Dedifferentiated amniotic fluid mesenchymal stem cell (primary cell): ENCODE results near the gene AOAH.
"Not testable (repeated sequence)": the region's sequence is repeated elsewhere in the genome, so short reads cannot be mapped to it uniquely, and the experiment has no call there.

Experiments used
- DNase-seq: peaks from one replicate; pipeline ENCODE4 v3.0.0-alpha.2; 2016; ENCODE audit errors: extremely low spot score

The AOAH gene

GRCh38 chr7:36468370-36469101, 255.8 kb downstream of the AOAH start:
- DNase-seq = peak; percentile 32

GRCh38 chr7:36466001-36466400, 258.3 kb downstream of the AOAH start:
- not testable (repeated sequence) for DNase-seq

- DNase-seq = no peak
Observed at GRCh38 chr7:36464271-36464670, 260.0 kb downstream of the AOAH start.
